ENCODE data around the gene EHMT1.

GRCh38 chr9:137614631-137615386 lies 4.0 kb upstream of the EHMT1 start:
- TF ChIP-seq TAF1 (IDR thresholded peaks at IDR 0.05; ENCODE audit: borderline replicate concordance, insufficient read depth, low read length) = no peak
- TF ChIP-seq POLR2AphosphoS5 (IDR thresholded peaks at IDR 0.05; ENCODE audit: low read depth, low read length) = no peak; the same call in 1 of the 2 replicates
- TF ChIP-seq FOXP2 (optimal IDR thresholded peaks at IDR 0.05; ENCODE audit: borderline replicate concordance, extremely low read depth, extremely low read length, insufficient read depth) = no peak
- TF ChIP-seq REST (IDR thresholded peaks at IDR 0.05; ENCODE audit: insufficient read depth in 1 of 2, low read depth in 2 of 2, low read length in 2 of 2) = no peak
- no peak for TF ChIP-seq SIN3A (IDR thresholded peaks at IDR 0.05; ENCODE audit: borderline replicate concordance, insufficient read depth, low read length)
